Measurements from ENCODE around the gene SYDE1.

DNA sequence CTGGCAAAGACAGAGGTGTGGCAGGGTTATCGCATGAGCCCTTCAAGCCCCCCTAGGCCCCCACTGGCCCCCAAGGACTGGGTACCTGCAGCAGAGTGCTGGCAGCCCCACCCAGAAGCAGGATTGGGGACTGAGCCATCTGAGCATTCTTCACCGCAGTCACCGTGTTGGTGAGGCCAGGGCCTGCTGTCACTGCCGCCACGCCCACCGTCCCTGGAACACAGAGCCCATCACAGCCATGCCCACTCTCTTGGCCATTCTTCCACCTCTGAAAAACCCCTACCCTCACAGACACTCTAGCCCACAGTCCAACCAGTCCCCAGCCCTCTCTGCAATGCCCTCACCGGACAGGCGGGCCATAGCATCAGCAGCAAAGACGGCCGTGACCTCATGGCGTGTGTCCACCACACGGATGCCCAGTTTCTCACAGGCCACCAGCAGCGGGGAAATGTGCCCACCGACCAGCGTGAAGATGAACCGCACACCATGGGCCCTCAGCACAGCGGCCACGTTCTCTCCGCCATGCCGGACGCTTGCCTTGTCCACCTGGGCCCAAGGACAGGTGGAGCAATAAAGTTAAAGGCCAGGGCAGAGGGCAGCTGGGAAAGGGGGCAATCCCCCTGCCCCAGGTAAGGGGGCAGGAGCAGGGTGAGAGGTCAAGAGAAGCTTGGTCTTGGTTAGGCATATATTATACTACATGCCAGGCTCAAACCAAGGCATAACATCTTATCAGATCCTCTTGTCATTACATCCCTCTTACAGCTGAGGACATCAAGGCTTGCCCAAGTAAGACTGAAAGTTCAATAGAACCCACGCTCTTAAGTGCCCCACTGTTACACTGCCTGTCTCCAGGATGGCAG is 16.1 kb downstream of the SYDE1 start:
- TF ChIP-seq POLR2A (IDR thresholded peaks at IDR 0.05) (no peak), EP300 (IDR thresholded peaks at IDR 0.05) (no peak)
- TF ChIP-seq, protein P1, sequence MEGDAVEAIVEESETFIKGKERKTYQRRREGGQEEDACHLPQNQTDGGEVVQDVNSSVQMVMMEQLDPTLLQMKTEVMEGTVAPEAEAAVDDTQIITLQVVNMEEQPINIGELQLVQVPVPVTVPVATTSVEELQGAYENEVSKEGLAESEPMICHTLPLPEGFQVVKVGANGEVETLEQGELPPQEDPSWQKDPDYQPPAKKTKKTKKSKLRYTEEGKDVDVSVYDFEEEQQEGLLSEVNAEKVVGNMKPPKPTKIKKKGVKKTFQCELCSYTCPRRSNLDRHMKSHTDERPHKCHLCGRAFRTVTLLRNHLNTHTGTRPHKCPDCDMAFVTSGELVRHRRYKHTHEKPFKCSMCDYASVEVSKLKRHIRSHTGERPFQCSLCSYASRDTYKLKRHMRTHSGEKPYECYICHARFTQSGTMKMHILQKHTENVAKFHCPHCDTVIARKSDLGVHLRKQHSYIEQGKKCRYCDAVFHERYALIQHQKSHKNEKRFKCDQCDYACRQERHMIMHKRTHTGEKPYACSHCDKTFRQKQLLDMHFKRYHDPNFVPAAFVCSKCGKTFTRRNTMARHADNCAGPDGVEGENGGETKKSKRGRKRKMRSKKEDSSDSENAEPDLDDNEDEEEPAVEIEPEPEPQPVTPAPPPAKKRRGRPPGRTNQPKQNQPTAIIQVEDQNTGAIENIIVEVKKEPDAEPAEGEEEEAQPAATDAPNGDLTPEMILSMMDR (IDR thresholded peaks at IDR 0.05): no peak
